Measurements from ENCODE around the gene LRRC3B. TPM values are rescaled to one million over a fixed set of nuclear protein-coding genes. Genes with fewer than 3 reads are reported as not detected.

Gene LRRC3B
- total RNA-seq, 1 donor from 2014 or later, result 0.45 TPM

DNA sequence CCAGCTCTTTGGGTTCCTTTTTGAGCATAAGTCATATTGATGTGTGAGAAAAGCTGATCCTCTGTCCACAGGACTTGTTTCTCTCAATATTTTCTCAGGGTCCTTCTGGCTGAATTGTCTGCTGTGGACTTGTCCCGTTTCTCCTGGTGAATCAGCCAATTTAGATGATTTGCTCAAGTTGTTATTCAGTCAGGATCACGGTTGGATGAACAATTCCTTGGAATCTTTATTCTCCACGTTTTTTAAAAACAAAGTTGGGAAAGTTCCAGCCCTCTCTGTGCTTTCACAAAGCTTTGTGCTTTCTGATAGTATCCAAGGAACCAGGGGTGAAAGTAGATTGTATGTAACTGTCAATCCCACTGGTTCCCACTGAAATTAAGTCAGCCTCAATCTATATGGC lies 61.3 kb downstream of the LRRC3B start:
- intact Hi-C loops (cut with DNase I), result no loop called here
- ATAC-seq, result no peak

DNA sequence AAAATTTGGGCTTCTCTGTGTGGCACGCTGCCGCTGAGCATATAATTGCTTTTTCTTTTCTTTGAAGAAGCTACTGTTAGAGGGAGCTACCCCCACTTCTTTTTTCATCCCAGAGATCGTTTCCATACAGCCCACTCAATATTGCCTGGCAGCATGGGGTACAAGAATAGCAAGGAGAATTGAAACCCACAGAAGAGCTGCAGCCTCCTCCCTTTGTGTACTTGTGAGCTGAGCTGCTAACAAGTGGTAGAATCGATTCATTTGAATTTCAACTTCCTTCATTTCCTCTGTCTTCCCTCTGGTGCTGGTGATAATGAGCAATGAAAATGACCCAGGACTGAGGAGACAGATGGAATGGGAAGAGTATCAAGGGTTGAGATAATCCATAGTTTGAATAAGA lies 64.9 kb downstream of the LRRC3B start:
- intact Hi-C loops (cut with DNase I), result no loop called here
- ATAC-seq, result no peak

More for the DNA sequence above, 61.3 kb downstream of the LRRC3B start:
- DNase-seq (ENCODE audit: low spot score), result no peak

DNA sequence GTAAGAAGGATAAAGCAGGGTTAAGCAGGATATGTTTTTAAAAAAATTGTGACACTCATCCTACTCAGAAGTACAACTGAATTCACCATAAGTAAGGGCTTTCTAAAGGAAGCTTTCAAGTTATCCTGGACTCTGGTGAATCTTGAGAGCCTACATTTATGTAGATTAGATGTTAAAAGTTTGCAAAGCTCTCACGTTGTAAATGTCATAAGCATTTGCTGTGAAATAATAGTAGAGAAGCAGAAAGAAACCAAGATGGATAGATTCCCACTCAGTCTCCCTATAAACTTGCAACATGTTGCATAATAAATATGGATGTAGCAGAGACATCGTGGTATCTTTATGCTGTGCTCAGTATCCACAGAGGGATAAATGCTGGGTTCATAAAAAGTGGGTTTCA lies 77.0 kb downstream of the LRRC3B start:
- intact Hi-C loops (cut with DNase I), result no loop called here
- no peak for ATAC-seq
- no peak for DNase-seq (ENCODE audit: low spot score)

More for the DNA sequence above, 64.9 kb downstream of the LRRC3B start:
- no peak for DNase-seq (ENCODE audit: low spot score)

DNA sequence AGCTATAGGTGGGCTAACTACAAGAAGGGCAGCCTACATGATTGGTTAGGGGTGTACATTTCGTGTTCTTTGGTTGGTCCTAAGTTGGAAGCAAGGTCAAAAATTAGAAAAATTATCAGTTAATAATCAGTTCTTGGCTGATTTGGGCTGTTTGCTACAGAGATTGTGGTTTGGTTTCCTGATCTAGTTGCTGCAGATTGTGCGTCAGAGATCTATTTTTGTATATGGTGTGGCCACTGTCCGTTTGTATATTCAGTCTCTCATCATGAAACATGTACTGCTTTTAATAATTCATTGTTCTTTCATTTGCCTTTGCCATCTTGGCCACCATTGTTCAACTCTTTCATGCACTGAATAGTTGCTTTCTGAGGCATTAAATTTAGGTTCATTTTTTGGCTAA lies 80.9 kb downstream of the LRRC3B start:
- no peak for ATAC-seq
- DNase-seq (ENCODE audit: low spot score), result no peak
- intact Hi-C loops (cut with DNase I), result no loop called here

DNA sequence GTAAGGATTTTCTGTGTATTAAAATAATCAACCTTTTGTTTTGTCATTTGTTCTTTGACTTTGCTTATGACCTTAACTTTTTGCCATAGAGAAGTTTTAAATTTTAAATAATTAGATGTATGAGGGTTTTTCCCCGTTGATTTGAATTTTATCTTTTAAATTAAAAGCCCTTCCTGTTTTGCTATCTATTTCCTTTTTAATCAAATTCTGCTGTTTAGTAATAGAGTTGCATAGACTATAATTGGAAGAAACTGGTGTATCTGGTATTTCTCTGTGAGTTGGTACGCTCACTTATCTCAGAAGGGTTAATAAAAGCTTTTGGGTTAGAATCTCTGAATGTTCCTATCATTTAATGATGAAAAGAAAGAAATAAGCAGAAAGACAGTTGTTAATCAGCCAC lies 82.2 kb downstream of the LRRC3B start:
- intact Hi-C loops (cut with DNase I), result no loop called here
- ATAC-seq (no peak), DNase-seq (ENCODE audit: low spot score) (no peak)

DNA sequence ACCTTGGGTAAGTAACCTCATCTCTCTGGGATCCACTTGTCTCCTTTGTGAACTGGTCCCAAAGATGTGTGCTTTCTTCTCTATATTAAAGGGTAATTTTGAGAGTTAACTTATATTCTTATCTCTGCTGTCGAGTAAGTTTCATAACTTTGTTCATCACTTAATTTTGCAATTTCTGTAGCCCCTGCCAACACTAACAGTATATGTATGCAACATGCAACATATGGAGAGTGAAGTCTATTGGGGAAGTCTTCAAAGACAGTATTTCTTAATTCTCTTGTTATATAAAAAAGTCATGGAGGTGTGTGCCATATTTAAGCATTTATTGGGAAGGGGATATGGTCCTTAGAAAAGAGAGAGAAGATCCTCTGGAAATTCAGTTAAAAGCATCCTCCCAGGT lies 85.9 kb downstream of the LRRC3B start:
- no peak for ATAC-seq
- no peak for DNase-seq (ENCODE audit: low spot score)
- intact Hi-C loops (cut with DNase I), result no loop called here

DNA sequence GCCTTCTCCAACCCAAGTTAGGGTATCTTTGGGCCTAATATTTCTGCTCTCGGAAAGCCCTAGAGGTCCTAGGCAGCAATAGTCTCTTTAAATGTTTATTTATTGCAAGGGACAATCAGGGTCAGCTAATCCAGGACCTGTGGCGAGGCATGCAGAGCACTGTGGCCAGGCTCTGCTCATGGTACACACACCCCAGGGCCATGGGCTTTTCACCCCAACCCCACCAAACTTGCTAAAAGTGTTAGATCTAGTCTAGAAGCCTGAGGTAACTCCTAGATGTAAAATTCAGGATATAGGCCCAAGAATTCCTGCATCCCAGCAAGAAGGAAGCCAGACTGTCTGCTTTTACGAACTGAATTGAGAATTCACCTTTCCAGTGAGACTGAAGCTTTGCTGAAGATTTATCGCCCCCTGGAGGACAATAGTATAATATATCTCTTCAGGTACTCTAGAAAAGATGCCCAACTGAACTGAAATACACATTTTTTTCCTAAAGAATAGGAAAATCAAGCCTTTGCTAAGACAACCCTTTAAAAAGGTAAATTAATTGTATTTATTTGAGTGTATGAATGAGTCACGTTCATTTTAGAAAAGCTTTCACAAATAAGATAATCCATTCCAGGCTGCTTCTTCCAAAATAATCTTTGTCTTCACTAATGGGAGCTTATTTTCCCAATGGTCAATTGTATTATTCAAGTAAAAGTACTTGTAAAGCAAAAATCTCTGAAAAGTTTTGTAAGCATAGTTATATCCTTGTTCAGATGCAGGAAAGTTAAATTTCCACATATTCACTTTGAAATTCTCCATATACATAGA lies 89.8 kb downstream of the LRRC3B start:
- ATAC-seq (no peak), DNase-seq (ENCODE audit: low spot score) (no peak)
- intact Hi-C loops (cut with DNase I), result no loop called here

DNA sequence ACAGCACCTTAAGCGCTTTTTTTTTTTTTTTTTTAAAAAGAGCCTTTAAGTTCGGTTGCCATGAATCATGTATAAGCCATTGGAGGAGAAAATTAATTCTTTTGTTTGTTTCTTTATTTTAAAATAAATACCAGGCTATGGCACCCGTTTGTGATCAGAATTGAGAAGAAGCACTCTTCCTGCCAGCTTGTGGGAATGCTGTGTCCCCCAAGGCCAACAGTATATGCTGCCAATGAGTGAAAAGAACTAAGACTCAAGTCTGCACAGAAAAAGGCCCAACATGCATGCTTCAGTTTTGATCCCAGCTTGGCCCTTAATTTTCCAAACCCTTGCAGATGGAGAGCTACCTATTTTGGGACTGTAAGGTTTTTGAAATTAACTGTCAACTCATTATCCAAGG lies 90.5 kb downstream of the LRRC3B start:
- DNase-seq (ENCODE audit: low spot score), result no peak
- intact Hi-C loops (cut with DNase I), result no loop called here
- ATAC-seq, result no peak

DNA sequence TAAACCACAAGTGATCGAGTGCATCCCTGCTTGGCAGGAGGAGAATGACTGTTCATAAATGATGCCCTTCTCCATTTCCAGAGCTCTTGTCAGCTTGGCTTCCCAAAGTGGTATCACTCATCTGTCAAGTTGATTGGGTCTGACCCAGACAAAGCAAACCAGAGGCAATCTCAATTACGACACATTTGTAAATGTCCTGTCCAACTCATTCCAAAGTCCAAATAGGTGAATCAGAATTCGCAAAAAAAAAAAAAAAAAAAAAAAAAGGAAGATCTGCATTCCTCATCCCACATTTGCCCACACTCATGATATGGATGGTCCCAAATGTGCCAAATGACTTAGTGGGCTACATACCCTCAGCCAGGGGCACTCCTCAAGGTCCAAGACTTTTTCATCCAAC lies 91.9 kb downstream of the LRRC3B start:
- ATAC-seq, result no peak
- intact Hi-C loops (cut with DNase I), result no loop called here
- DNase-seq (ENCODE audit: low spot score), result no peak

DNA sequence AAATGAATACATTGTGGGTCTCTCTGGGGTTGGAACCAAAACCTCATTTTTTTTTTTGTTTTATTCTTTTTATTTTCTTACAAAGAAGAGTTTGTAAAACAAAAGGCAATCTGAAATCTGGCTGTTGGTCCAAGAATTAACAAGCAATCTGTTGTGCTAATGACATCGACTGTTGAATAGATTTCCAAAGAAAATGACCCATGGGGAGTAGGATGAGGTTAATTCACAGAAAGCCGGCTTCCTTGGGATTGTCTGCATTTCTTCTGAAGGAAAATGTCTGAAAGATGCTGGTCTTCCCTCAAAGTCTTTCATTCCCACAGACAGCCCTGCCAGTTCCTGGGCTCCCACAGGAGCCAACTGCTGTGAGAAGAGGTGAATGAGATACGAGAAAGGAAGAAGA lies 92.9 kb downstream of the LRRC3B start:
- ATAC-seq (no peak), DNase-seq (ENCODE audit: low spot score) (no peak)
- intact Hi-C loops (cut with DNase I), result no loop called here

DNA sequence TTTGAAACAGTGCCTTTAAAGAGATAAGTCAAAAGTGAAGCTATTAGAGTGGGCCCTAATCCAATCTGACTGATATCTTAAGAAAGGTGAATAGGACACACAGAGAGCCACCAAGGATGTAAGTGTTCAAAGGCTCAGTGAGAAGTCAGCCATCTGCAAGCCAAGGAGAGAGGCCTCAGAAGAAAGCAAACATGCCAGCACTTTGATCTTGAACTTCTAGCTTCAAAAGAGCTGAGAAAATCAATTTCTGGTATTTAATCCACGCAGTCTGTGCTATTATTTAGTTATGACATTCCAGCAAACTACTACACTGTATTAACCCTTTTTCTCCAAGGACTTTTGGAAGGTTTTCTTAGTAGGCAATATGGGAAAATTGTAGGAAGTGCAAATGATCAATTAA lies 95.7 kb downstream of the LRRC3B start:
- DNase-seq (ENCODE audit: low spot score), result no peak
- no peak for ATAC-seq
- intact Hi-C loops (cut with DNase I), result no loop called here

DNA sequence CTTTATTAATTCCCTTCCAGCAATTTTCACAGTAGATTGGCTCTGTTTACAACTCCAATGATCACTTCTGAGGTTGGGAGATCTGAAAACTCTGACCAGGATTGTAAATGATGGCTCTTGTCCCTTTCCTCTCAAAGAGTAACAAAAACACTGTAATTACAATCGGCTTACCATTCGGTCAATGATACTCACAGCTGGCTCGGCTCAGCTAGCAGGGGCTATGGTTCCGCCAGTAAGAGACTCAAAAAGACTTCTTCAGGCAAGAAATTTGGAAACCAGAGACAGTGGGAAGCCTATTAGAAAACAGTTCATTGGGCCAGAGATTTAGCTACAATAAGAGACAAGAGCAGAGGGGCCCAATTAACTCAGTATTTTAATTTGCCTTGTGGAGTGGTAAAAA lies 96.6 kb downstream of the LRRC3B start:
- intact Hi-C loops (cut with DNase I), result no loop called here
- DNase-seq (ENCODE audit: low spot score) (no peak), ATAC-seq (no peak)

DNA sequence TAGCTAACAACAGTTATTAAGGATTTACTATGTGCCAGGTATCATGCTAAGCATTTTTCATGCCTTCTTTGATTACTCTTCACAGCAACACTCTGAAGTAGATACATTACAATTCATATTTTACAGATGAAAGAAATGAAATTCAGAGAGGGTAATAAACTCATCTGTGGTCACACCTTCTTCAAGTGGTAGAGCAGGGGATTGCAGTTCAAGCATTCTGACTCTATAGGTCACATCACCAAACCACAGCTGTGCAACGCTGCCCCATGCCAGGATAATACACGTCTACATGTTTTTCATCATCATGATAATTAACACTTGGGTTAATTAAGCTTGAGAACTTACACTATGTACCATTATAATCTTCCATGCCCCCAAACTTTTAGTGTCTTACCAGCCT lies 98.5 kb downstream of the LRRC3B start:
- ATAC-seq (no peak), DNase-seq (ENCODE audit: low spot score) (no peak)
- intact Hi-C loops (cut with DNase I), result no loop called here

DNA sequence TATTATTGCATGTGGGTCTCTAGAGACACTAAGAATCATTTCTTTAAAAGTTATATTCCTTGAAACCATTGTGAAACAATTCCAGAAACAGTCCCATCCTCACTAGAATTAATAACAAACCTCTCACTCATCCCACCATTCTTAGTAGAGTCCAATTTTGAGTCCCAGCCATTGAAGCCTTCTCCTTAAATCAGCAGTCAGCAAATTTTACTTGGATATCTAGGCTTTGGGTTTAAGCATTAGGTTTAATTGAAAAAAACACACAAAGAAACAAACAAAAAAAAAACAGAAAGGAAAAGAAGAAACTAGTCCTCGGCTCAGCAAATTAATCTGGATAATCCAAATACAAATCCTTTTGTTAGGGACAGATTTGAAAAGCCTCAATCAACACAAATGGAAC lies 109.3 kb downstream of the LRRC3B start:
- intact Hi-C loops (cut with DNase I), result no loop called here
- ATAC-seq, result no peak

DNA sequence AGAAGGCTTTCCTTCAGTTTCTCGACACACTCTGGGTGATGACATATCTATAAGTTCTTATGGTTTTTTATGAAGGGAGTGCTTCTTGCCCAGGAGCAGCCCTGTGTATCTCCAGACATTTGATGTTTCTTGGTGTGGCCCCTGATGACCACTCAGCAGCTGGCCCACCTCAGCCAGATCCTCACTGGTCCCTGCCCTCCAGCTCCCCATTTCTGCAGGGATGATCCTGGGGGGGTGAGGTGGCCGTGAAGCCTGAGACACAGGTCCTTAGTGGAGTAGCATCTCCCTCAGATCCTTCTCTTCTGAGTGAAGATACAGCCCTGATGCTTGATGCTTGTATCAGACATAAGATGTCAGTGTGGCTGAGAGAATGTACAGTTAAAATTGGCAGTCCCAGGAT lies 127.7 kb downstream of the LRRC3B start:
- intact Hi-C loops (cut with DNase I), result no loop called here
- DNase-seq (ENCODE audit: low spot score), result no peak
- ATAC-seq, result no peak

More for the DNA sequence above, 109.3 kb downstream of the LRRC3B start:
- DNase-seq (ENCODE audit: low spot score), result no peak

DNA sequence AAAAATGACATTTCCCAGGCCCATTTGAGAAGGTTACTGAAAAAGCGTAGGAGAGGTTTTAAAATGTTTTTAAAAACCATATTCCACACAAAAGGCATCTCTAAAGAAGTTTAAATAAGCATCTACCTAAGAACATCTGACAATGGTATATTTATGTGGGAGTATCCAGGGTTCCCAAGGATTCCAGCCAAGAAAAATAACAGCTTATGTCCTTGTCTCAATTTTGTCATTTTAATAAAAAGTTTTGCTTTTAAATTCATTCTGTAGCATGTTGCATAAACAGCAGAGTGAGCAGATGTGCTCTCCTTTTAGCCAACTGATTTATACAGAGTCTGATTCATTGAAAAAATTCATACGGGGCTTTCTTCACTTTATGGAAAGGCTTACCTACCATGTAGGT lies 129.9 kb downstream of the LRRC3B start:
- intact Hi-C loops (cut with DNase I), result no loop called here
- ATAC-seq (no peak), DNase-seq (ENCODE audit: low spot score) (no peak)

DNA sequence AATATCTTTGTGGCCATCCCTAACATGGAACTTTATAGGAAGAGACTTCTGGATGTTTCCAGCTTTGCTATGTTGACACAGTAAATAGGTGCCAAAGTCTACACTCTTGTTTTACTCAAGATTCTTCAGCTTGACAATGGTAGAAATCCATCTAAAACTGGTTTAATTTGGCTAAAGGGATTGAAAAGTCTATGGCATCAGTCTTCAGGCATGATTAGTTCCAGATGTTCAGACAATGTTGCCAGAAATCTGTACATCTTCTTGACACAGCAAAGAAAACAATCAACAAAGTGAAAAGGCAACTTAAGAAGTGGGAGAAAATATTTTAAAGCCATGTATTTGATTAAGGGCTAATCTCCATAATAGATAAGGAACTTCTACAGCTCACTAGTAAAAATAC lies 130.5 kb downstream of the LRRC3B start:
- intact Hi-C loops (cut with DNase I), result no loop called here
- DNase-seq (ENCODE audit: low spot score) (no peak), ATAC-seq (no peak)

DNA sequence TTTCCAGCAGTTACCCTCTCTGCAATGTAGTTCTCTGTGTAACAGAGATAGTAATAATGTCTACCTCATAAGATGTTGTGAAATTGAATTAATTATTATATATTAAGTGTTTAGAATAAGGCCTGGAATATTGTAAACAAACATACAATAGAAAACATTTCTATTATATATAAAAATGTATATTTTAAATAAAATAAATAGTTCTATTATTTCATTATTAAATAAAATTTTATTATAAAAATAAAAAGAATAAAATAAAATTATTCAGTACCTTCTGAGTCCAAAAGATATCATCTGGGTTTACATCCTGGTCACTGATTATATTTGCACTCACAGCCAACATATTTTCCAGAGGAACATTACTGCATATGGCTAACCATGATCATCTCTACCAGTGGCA lies 135.4 kb downstream of the LRRC3B start:
- ATAC-seq, result no peak
- intact Hi-C loops (cut with DNase I), result no loop called here
- DNase-seq (ENCODE audit: low spot score), result no peak

Data from sciatic nerve (tissue), 2 donors.